ENCODE measurements around the gene CCDC86.

DNA sequence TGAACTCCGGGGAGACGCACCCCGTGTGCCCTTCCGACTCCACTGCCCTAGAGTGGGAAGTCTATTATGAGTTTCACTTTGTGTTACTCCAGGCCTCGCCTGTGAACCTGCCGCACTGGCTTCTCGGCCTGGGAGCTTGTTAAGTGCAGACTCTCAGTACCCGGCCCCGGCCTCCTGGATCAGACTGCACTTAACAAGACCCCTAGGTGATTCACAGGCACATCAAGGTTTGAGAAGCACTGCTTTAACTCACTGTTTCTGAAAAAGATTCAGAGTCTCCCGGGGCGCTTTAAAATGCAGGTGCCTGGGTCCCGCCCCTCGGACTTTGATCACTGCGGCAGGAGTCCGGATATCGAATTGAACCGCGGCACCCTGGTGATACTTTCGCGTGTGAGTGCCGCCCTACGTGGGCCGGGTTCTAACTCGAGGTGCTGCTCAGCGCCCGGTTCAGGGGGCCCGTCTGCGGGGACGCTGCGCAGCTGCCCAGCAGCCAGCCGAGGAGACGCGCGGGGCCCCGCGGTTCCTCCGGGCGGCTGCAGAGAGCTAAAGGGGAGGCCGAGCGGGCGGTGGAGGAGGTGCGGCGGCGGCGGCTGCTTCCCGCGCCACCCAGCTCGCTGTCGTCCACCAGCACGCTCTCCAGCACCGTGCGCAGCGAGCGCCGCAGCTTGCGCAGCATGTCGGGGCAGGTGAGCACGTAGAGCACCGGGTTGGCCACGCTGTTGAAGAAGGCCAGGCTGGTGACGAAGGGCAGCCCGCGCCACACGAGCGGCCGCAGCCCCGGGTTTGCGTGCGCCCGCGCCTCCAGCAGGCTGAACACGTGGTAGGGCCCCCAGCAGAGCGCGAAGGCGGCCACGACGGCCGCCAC lies 10.4 kb downstream of the CCDC86 start:
- TF ChIP-seq CTCF (IDR thresholded peaks at IDR 0.05): no peak
- no peak for TF ChIP-seq POLR2A (IDR thresholded peaks at IDR 0.05)
- TF ChIP-seq EP300 (IDR thresholded peaks at IDR 0.05): no peak
